ENCODE measurements around the gene SBF2. TPM values are rescaled to one million over a fixed set of nuclear protein-coding genes. Genes with fewer than 3 reads are reported as not detected.

SBF2 gene
- total and polyA plus RNA-seq, 2 donors (not counting 3 experiments of a cell fraction or from before 2014, with no cell fraction given) = 15.4 to 42.4 TPM

- H3K9me3 ChIP-seq (replicated peaks; ENCODE audit: control insufficient read depth, insufficient read depth, low read length) = no peaks in the 10 kb centered on the region
- H3K36me3 ChIP-seq (ENCODE audit: control insufficient read depth in 2 of 2, extremely low read depth in 1 of 2, insufficient read depth in 2 of 2, low read length in 2 of 2) = peaks cover 3% of the 10 kb centered on the region in 2 experiments
- ChIA-PET CTCF (no interaction called here), POLR2A (no interaction called here)
- no peaks in the 10 kb centered on the region for H3K9me1 ChIP-seq (replicated peaks; ENCODE audit: control insufficient read depth, extremely low read depth, insufficient read depth, low read length)
- no peak overlapping the region for H3K9ac ChIP-seq (replicated peaks; ENCODE audit: extremely low read depth, insufficient read depth, low read length)
- FAIRE-seq (no peak), DNase-seq (ENCODE audit: low read depth, low spot score) (no peak)
- H3K27me3 ChIP-seq (ENCODE audit: control insufficient read depth in 2 of 2, insufficient read depth in 2 of 2, low read length in 2 of 2) = no peaks in the 10 kb centered on the region
- no peak for TF ChIP-seq MYC (IDR thresholded peaks at IDR 0.05; ENCODE audit: low read depth, low read length)
- TF ChIP-seq, protein P1, sequence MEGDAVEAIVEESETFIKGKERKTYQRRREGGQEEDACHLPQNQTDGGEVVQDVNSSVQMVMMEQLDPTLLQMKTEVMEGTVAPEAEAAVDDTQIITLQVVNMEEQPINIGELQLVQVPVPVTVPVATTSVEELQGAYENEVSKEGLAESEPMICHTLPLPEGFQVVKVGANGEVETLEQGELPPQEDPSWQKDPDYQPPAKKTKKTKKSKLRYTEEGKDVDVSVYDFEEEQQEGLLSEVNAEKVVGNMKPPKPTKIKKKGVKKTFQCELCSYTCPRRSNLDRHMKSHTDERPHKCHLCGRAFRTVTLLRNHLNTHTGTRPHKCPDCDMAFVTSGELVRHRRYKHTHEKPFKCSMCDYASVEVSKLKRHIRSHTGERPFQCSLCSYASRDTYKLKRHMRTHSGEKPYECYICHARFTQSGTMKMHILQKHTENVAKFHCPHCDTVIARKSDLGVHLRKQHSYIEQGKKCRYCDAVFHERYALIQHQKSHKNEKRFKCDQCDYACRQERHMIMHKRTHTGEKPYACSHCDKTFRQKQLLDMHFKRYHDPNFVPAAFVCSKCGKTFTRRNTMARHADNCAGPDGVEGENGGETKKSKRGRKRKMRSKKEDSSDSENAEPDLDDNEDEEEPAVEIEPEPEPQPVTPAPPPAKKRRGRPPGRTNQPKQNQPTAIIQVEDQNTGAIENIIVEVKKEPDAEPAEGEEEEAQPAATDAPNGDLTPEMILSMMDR (IDR thresholded peaks at IDR 0.05; ENCODE audit: extremely low read depth in 1 of 2, insufficient read depth in 1 of 2, low read depth in 1 of 2, low read length in 2 of 2) = no peak
- TF ChIP-seq POLR2AphosphoS5 (IDR thresholded peaks at IDR 0.05; ENCODE audit: insufficient read depth, low read depth, low read length) = no peak
- TF ChIP-seq POLR2A (IDR thresholded peaks at IDR 0.05; ENCODE audit: low read depth, low read length) = no peak
- no peak for TF ChIP-seq FOS (IDR thresholded peaks at IDR 0.05; ENCODE audit: borderline replicate concordance, insufficient read depth, low read length)
- TF ChIP-seq GATA2 (IDR thresholded peaks at IDR 0.05; ENCODE audit: insufficient read depth, insufficient read length, low read depth, low read length) = no peak
- TF ChIP-seq, protein P2, sequence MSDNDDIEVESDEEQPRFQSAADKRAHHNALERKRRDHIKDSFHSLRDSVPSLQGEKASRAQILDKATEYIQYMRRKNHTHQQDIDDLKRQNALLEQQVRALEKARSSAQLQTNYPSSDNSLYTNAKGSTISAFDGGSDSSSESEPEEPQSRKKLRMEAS (IDR thresholded peaks at IDR 0.05; ENCODE audit: insufficient read depth, insufficient read length) = no peak
- TF ChIP-seq EZH2 (IDR thresholded peaks at IDR 0.05; ENCODE audit: borderline replicate concordance, low read depth, low read length, severe bottlenecking) = no peak
- TF ChIP-seq JUN (IDR thresholded peaks at IDR 0.05; ENCODE audit: borderline replicate concordance, insufficient read depth, insufficient read length, low read depth) = no peak
- no TSS peak for BruUV-seq (replicated peaks)
- dilution Hi-C loops (cut with MboI; ENCODE audit: extremely low pct_ligation_motif_present, low sequenced_read_pairs) = no loop called here
- H4K20me1 ChIP-seq (replicated peaks; ENCODE audit: control insufficient read depth, extremely low read depth, insufficient read depth, low read length) = no peaks in the 10 kb centered on the region
- no peak overlapping the region for H3K4me2 ChIP-seq (ENCODE audit: insufficient read depth, low read length)
- H3K27ac ChIP-seq (ENCODE audit: insufficient read depth, low read depth, low read length) = no peak overlapping the region
- no peak overlapping the region for H3K4me3 ChIP-seq (replicated peaks in 1 of 3; ENCODE audit: insufficient read depth in 1 of 3, low read depth in 1 of 3, low read length in 3 of 3)
- intact Hi-C loops (cut with micrococcal nuclease) = no loop called here
- no peaks in the 10 kb centered on the region for H3K4me1 ChIP-seq (ENCODE audit: control insufficient read depth, extremely low read depth, insufficient read depth, low read length)
- no peaks in the 10 kb centered on the region for H3K79me2 ChIP-seq (ENCODE audit: control insufficient read depth, insufficient read depth, low read length)
- no peak overlapping the region for H2AFZ ChIP-seq (ENCODE audit: low read depth, low read length)
Measured at GRCh38 chr11:9956483-9956882, 337.5 kb downstream of the SBF2 start.
